ENCODE measurements around the gene EXOSC3.
"Not testable (repeated sequence)": the region's sequence is repeated elsewhere in the genome, so short reads cannot be mapped to it uniquely, and the experiment has no call there.

Gene EXOSC3

GRCh38 chr9:37775216-37775919 lies 9.5 kb downstream of the EXOSC3 start:
- DNase-seq, result no peak

- DNase-seq, result no peak
These were observed 14.9 kb downstream of the EXOSC3 start for GRCh38 chr9:37769995-37770394.

- DNase-seq, result no peak
These were observed 15.6 kb downstream of the EXOSC3 start for GRCh38 chr9:37769306-37769705.

- DNase-seq, result not testable (repeated sequence)
These were observed 19.6 kb downstream of the EXOSC3 start for GRCh38 chr9:37765263-37765662.

GRCh38 chr9:37761511-37761910 lies 23.4 kb downstream of the EXOSC3 start:
- no peak for DNase-seq

GRCh38 chr9:37760416-37761161 lies 24.3 kb downstream of the EXOSC3 start:
- no peak for DNase-seq

- no peak for DNase-seq
These were observed 26.1 kb downstream of the EXOSC3 start for GRCh38 chr9:37758747-37759146.

- DNase-seq, result peak; percentile 71
These were observed 31.2 kb downstream of the EXOSC3 start, which contains the start of gene TRMT10B for GRCh38 chr9:37753489-37754190. Gene TRMT10B (plus strand): TSS chr9:37753805. CDS start chr9:37761932, 8,127 bp downstream.

GRCh38 chr9:37752642-37753488 lies 32.0 kb downstream of the EXOSC3 start:
- no peak for DNase-seq

GRCh38 chr9:37752112-37752511 lies 32.8 kb downstream of the EXOSC3 start:
- DNase-seq, result not testable (repeated sequence)

- not testable (repeated sequence) for DNase-seq
These were observed 33.2 kb downstream of the EXOSC3 start for GRCh38 chr9:37751704-37752103.

GRCh38 chr9:37751186-37751585 lies 33.7 kb downstream of the EXOSC3 start:
- no peak for DNase-seq

- no peak for DNase-seq
These were observed 35.7 kb downstream of the EXOSC3 start for GRCh38 chr9:37749129-37749528.

GRCh38 chr9:37747271-37747753 lies 37.6 kb downstream of the EXOSC3 start:
- peak; percentile 50 for DNase-seq

- no peak for DNase-seq
These were observed 38.2 kb downstream of the EXOSC3 start for GRCh38 chr9:37746448-37747270.

- no peak for DNase-seq
These were observed 38.9 kb downstream of the EXOSC3 start for GRCh38 chr9:37745970-37746369.

- DNase-seq, result no peak
These were observed 44.1 kb downstream of the EXOSC3 start for GRCh38 chr9:37740631-37741328.

GRCh38 chr9:37740128-37740527 lies 44.7 kb downstream of the EXOSC3 start:
- no peak for DNase-seq

GRCh38 chr9:37739222-37739621 lies 45.6 kb downstream of the EXOSC3 start:
- DNase-seq, result no peak

- DNase-seq, result no peak
These were observed 51.9 kb downstream of the EXOSC3 start for GRCh38 chr9:37732952-37733351.

All from CD4-positive, alpha-beta T cell treated with Interleukin-15 for 1 hour (primary cell).